GM12872 (cell line): ENCODE results near the gene RHBDF1.

Experiments
- TF ChIP-seq, protein P1 (sequence below): IDR thresholded peaks from 3 replicates; pipeline ENCODE4 v1.5.1; 2011; ENCODE audit warnings: low read depth, mild to moderate bottlenecking, low read length, moderate library complexity; ENCODE audit not compliant: insufficient read depth

Gene RHBDF1

DNA sequence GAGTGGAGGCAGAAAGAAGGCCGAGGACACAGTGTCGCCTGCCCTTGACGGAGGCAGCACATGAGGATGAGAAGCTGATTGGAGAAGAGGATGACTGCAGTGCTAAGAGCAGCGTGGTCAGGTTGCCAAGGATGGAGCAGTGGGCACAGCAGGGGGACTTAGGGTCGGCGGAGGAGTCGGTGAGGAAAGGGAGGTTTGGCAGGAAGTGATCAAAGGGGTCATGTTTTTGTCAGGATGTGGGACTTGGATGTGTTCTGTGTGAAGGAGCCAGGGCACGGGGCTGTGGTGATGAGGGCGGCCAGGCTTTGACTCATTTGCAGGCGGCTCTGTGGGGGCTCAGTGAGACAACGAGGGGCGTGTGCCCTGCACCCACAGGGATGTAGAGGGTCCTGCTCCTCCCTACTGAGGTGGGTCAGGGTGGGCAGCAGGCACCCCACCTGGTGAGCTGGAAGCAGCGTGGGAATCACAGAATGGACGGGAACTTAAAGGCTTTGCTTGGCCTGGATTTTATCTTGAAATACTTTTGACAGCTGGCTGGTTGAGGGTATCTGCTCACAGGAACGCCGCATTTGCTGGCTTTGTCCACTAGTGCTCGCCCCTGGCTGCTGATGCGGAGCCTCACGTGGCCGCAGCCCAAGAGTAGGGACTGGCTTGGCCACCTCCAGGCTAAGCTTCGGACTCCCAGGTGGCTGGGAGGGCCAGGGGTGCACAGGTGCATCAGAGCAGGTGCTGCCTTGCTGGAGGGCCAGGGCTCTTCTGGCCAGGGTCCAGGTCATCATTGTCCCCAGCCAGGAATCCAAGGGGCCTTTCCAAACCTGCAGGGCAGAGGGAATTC lies 11.6 kb upstream of the RHBDF1 start:
- TF ChIP-seq, protein P1, sequence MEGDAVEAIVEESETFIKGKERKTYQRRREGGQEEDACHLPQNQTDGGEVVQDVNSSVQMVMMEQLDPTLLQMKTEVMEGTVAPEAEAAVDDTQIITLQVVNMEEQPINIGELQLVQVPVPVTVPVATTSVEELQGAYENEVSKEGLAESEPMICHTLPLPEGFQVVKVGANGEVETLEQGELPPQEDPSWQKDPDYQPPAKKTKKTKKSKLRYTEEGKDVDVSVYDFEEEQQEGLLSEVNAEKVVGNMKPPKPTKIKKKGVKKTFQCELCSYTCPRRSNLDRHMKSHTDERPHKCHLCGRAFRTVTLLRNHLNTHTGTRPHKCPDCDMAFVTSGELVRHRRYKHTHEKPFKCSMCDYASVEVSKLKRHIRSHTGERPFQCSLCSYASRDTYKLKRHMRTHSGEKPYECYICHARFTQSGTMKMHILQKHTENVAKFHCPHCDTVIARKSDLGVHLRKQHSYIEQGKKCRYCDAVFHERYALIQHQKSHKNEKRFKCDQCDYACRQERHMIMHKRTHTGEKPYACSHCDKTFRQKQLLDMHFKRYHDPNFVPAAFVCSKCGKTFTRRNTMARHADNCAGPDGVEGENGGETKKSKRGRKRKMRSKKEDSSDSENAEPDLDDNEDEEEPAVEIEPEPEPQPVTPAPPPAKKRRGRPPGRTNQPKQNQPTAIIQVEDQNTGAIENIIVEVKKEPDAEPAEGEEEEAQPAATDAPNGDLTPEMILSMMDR, result no peak

DNA sequence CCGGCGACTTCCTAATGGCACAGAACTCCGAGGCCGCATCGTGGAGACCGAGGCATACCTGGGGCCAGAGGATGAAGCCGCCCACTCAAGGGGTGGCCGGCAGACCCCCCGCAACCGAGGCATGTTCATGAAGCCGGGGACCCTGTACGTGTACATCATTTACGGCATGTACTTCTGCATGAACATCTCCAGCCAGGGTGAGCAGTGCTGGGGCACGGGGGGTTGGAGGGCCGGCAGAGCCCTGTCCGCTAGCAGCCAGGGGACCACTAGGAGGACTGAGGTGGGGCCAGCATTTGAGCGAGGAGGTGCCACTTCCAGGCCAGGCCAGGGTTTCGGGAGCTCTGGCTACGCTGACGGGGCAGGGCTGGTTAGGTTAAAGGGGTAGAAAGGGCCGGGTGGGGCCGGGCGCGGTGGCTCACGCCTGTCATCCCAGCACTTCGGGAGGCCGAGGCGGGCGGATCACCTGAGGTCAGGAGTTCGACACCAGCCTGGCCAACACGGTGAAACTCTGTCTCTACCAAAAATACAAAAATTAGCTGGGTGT lies 10.7 kb upstream of the RHBDF1 start:
- TF ChIP-seq, protein P1, result no peak

DNA sequence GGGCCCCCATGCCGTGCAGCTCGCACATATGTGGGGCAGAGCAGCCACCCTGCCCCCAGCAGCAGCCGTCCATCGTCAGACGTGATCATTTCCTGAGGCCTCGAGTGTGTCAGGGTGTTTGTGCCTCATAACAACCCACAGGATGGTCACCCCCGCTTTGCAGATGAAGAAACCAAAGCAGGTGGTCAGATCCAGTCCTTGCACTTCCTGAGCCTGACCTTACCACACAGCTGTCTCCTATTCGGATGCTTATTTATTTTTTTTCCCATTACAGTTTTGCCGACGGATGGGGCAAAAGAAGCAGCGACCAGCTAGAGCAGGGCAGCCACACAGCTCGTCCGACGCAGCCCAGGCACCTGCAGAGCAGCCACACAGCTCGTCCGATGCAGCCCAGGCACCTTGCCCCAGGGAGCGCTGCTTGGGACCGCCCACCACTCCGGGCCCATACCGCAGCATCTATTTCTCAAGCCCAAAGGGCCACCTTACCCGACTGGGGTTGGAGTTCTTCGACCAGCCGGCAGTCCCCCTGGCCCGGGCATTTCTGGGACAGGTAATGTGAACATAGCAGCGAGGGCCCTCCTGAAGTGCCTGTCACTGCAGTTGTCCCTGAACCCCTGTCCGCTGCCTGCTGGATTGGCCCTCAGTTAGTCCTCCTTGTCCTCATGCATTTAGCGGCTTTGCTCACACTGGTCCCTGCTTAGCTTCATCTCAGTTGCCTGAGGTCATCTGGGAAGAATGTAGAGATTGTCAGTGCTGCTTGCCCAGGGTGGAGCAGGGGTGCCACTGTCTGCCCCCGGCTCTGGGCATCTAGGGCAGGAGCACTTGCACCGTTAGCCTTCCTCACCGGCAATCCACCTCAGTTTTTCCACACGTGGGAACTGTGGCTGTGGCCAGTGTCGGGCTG lies 7.0 kb upstream of the RHBDF1 start:
- TF ChIP-seq, protein P1, result no peak

DNA sequence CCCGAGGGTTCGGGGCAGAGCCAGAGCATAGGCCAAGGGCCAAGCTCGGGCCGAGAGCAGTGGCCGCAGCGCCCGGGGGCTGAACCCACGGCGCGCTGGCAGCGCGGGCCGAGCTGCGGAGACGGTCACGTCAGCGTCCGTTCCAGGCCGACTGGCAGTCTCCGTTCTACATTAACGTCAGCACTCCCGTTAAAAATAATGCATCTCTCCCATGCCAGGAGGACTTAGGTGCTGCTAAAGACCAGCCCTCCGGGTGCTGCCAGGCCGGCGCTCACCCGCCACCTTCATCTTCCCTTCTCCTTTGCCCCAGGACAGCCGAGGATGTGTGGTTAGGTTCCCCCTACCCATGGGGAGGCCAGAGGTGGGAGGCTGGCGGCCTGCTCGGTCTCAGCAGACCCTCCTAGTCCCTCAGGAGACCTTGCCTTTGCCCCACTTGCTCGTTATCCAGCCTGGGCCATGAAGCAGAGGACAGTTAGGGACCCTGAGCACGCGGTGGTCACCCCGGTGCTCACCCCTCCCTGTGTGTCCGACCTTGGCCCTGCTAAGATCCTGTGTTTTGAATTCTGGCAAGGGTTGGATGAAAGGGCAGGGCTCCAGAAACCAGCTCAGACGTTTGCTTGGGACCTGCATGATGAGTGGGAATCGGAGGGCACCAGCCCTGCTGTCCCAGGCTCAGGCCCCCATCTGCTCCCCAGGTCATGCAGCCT lies 6.2 kb upstream of the RHBDF1 start:
- TF ChIP-seq, protein P1, result no peak

DNA sequence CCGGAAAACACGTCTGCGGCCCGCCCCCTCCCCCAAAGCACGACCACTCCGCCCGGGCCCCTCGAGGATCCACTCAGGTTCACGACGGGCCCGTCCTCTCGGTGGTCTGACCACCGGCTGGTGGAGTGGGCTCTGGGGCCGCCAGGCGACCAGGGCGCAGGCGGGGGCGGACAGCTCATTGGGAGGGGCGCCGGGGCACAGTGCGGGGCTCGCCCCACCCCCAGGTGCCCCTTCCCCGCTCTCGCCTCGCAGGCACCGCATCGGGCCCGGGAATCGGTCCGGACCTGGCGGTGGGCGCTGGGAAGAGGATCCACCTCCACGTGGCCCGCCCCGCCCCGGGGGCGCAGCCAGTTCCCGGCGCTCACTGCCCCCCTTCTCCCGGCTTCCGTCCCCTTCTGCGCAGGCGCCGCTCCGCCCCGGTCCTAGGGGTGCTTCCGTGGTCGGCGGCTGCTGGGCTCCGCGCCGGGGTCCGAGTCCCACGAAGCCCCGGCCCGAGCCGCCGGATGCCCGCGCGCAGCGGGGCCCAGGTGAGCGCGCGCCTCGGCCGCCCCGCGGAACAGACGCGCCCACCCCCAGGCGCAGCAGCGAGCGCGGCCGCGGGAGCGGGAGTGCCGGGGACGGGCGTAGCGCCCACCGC lies 5.5 kb upstream of the RHBDF1 start, which contains the start of gene MPG:
MPG (plus strand) TSS at position 419 of the 637 bp plus-strand sequence; CDS start at position 504, 85 bp downstream.
- TF ChIP-seq, protein P1, result no peak

DNA sequence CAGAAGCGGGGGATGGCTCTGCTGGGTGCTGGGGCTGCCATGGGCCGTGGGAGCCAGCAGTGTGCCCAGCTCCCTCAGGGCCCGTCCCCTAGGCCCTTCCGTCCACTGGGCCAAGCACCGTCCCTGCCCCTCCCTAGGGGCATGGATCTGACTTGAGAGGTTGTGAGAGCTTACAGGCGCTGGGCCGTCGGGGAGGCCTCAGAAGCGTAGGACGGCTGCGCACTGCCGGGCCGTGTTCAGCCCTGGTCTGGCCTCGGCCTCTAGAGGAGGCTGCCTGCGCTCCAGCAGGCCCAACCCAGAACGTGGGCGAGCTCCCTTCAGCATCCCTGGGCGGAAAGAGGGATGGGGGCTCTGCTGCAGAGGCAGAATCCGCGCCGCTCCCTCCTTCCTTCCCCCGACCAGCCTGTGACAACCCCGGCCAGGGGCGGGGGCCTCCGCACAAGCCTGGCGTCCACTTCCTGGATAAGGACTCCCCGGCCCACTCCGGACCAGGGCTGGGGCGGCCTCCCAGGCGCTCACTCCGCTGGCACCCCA lies 4.9 kb upstream of the RHBDF1 start:
- TF ChIP-seq, protein P1, result no peak
